Measurements from ENCODE around the gene BARX1.

BARX1 gene

DNA sequence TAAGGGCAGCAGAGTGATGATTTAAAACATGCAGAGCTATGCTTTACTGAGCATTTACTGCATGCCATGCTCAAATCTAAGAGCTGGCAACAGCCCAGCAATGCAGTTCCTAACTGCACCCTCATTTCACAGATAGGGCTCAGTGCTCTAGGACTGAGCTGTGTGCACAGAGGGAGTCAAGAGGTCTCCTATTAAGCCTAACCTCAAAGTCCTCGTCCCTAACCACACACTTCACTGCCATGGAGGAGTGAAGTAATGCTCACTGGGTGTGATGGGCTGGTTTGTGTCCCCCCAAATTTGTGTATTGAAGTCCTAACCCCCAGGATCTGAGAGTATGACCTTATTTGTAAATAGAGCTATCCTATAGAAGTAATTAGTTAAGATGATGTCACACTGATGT lies 25.9 kb downstream of the BARX1 start:
- POLR2A ChIA-PET = no interaction called here
- CTCF ChIA-PET = interaction anchor here (0.9 kb wide), 1 partner anchor 284 kb away, joined by 3 read pairs; no protein-coding TSS in a partner anchor

DNA sequence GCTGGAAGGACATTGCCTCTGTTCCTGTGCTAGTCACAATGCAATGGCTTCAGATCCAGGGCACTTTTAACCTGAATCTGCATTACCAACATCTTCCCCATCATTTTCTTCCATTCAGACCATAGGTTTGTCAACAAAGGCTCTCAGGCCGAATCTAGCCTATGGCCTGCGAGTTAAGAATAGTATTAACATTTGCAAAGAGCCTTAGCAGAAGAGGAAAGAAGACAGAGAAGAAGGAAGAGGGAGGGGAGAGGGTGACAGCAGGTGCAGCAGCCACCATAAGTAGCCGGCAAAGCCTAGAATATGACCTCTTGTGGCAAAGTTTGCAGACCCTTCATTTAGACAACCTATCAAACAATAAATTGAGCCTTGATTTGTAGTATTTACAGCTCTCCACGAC lies 32.6 kb downstream of the BARX1 start:
- Histone ChIP-seq H3K4me3 (ENCODE audit: low read depth, low read length) (no peak overlapping the region), H3K9me3 (ENCODE audit: control insufficient read depth, insufficient read depth, low read depth, low read length) (no peaks in the 10 kb centered on the region), H3K36me3 (ENCODE audit: control insufficient read depth in 2 of 2, insufficient read depth in 1 of 2, low read length in 2 of 2) (no peaks in the 10 kb centered on the region), H3K4me1 (ENCODE audit: control insufficient read depth, insufficient read depth, low read length) (no peaks in the 10 kb centered on the region), H3K27ac (ENCODE audit: extremely low read depth, low read depth, low read length) (no peak overlapping the region)
- ChIA-PET CTCF (no interaction called here), POLR2A (no interaction called here)
- TF ChIP-seq, protein P1, sequence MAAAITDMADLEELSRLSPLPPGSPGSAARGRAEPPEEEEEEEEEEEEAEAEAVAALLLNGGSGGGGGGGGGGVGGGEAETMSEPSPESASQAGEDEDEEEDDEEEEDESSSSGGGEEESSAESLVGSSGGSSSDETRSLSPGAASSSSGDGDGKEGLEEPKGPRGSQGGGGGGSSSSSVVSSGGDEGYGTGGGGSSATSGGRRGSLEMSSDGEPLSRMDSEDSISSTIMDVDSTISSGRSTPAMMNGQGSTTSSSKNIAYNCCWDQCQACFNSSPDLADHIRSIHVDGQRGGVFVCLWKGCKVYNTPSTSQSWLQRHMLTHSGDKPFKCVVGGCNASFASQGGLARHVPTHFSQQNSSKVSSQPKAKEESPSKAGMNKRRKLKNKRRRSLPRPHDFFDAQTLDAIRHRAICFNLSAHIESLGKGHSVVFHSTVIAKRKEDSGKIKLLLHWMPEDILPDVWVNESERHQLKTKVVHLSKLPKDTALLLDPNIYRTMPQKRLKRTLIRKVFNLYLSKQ (tag by site-specific recombination; IDR thresholded peaks at IDR 0.05; ENCODE audit: borderline replicate concordance) = no peak
- TF ChIP-seq, protein P2, sequence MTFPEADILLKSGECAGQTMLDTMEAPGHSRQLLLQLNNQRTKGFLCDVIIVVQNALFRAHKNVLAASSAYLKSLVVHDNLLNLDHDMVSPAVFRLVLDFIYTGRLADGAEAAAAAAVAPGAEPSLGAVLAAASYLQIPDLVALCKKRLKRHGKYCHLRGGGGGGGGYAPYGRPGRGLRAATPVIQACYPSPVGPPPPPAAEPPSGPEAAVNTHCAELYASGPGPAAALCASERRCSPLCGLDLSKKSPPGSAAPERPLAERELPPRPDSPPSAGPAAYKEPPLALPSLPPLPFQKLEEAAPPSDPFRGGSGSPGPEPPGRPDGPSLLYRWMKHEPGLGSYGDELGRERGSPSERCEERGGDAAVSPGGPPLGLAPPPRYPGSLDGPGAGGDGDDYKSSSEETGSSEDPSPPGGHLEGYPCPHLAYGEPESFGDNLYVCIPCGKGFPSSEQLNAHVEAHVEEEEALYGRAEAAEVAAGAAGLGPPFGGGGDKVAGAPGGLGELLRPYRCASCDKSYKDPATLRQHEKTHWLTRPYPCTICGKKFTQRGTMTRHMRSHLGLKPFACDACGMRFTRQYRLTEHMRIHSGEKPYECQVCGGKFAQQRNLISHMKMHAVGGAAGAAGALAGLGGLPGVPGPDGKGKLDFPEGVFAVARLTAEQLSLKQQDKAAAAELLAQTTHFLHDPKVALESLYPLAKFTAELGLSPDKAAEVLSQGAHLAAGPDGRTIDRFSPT (tag by site-specific recombination; IDR thresholded peaks at IDR 0.05) = no peak
- TF ChIP-seq, protein P3, sequence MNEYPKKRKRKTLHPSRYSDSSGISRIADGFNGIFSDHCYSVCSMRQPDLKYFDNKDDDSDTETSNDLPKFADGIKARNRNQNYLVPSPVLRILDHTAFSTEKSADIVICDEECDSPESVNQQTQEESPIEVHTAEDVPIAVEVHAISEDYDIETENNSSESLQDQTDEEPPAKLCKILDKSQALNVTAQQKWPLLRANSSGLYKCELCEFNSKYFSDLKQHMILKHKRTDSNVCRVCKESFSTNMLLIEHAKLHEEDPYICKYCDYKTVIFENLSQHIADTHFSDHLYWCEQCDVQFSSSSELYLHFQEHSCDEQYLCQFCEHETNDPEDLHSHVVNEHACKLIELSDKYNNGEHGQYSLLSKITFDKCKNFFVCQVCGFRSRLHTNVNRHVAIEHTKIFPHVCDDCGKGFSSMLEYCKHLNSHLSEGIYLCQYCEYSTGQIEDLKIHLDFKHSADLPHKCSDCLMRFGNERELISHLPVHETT (tag by site-specific recombination; IDR thresholded peaks at IDR 0.05) = no peak
- TF ChIP-seq PRDM1 (tag by site-specific recombination; IDR thresholded peaks at IDR 0.05) (no peak), ZNF610 (tag by site-specific recombination; IDR thresholded peaks at IDR 0.05; ENCODE audit: borderline replicate concordance) (no peak), ZNF48 (tag by site-specific recombination; IDR thresholded peaks at IDR 0.05) (no peak), ZSCAN23 (tag by site-specific recombination; IDR thresholded peaks at IDR 0.05) (no peak), ZNF707 (tag by site-specific recombination; IDR thresholded peaks at IDR 0.05) (no peak), ZNF600 (tag by site-specific recombination; IDR thresholded peaks at IDR 0.05) (no peak)
- TF ChIP-seq, protein P4, sequence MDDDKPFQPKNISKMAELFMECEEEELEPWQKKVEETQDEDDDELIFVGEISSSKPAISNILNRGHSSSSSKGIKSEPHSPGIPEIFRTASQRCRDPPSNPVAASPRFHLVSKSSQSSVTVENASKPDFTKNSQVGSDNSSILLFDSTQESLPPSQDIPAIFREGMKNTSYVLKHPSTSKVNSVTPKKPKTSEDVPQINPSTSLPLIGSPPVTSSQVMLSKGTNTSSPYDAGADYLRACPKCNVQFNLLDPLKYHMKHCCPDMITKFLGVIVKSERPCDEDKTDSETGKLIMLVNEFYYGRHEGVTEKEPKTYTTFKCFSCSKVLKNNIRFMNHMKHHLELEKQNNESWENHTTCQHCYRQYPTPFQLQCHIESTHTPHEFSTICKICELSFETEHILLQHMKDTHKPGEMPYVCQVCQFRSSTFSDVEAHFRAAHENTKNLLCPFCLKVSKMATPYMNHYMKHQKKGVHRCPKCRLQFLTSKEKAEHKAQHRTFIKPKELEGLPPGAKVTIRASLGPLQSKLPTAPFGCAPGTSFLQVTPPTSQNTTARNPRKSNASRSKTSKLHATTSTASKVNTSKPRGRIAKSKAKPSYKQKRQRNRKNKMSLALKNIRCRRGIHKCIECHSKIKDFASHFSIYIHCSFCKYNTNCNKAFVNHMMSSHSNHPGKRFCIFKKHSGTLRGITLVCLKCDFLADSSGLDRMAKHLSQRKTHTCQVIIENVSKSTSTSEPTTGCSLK (tag by site-specific recombination; IDR thresholded peaks at IDR 0.05) = no peak

More for the DNA sequence above, 25.9 kb downstream of the BARX1 start:
- Histone ChIP-seq H3K36me3 (ENCODE audit: control insufficient read depth in 2 of 2, insufficient read depth in 1 of 2, low read length in 2 of 2) (no peaks in the 10 kb centered on the region), H3K4me3 (ENCODE audit: low read depth, low read length) (no peak overlapping the region), H3K9me3 (ENCODE audit: control insufficient read depth, insufficient read depth, low read depth, low read length) (no peaks in the 10 kb centered on the region), H3K27ac (ENCODE audit: extremely low read depth, low read depth, low read length) (no peak overlapping the region), H3K4me1 (ENCODE audit: control insufficient read depth, insufficient read depth, low read length) (no peaks in the 10 kb centered on the region)
- TF ChIP-seq ZIC2 (tag by site-specific recombination; IDR thresholded peaks at IDR 0.05) = no peak
- TF ChIP-seq ZNF626 (tag by site-specific recombination; IDR thresholded peaks at IDR 0.05) = no peak
- TF ChIP-seq, protein P5, sequence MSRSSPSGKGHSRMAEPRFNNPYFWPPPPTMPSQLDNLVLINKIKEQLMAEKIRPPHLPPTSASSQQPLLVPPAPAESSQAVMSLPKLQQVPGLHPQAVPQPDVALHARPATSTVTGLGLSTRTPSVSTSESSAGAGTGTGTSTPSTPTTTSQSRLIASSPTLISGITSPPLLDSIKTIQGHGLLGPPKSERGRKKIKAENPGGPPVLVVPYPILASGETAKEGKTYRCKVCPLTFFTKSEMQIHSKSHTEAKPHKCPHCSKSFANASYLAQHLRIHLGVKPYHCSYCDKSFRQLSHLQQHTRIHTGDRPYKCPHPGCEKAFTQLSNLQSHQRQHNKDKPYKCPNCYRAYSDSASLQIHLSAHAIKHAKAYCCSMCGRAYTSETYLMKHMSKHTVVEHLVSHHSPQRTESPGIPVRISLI (tag by site-specific recombination; IDR thresholded peaks at IDR 0.05) = no peak
- no peak for TF ChIP-seq TSHZ1 (tag by site-specific recombination; IDR thresholded peaks at IDR 0.05; ENCODE audit: borderline replicate concordance)
- no peak for TF ChIP-seq ZNF747 (tag by site-specific recombination; IDR thresholded peaks at IDR 0.05)
- no peak for TF ChIP-seq ZFP41 (tag by site-specific recombination; IDR thresholded peaks at IDR 0.05; ENCODE audit: borderline replicate concordance)
- TF ChIP-seq ZNF48 (tag by site-specific recombination; IDR thresholded peaks at IDR 0.05) = no peak
- TF ChIP-seq ZNF24 (tag by site-specific recombination; IDR thresholded peaks at IDR 0.05) = no peak
- no peak for TF ChIP-seq ZNF521 (tag by site-specific recombination; IDR thresholded peaks at IDR 0.05)
